ENCODE measurements around the gene INIP.

DNA sequence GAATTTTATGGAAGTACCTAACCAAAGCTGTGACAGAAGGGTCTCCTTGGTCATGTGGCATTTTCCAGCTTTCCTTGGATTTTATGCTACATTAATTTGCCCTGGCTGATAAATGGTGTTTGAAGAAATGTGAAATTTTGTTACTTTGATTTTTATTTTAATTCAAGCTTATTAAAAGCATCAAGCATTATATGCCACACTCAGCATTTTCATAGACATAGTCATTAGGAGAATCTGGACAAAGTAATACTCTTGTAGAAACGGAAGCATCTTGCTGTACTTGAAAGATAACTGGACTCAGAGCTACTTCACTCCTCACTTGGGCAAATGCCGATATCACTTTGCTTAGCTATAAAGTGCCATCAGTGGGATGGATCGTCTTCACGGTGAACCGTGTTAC, 54.2 kb downstream of the INIP start:
- TF ChIP-seq EZH2 (IDR thresholded peaks at IDR 0.05; ENCODE audit: low read depth), result no peak
- TF ChIP-seq, protein P1, sequence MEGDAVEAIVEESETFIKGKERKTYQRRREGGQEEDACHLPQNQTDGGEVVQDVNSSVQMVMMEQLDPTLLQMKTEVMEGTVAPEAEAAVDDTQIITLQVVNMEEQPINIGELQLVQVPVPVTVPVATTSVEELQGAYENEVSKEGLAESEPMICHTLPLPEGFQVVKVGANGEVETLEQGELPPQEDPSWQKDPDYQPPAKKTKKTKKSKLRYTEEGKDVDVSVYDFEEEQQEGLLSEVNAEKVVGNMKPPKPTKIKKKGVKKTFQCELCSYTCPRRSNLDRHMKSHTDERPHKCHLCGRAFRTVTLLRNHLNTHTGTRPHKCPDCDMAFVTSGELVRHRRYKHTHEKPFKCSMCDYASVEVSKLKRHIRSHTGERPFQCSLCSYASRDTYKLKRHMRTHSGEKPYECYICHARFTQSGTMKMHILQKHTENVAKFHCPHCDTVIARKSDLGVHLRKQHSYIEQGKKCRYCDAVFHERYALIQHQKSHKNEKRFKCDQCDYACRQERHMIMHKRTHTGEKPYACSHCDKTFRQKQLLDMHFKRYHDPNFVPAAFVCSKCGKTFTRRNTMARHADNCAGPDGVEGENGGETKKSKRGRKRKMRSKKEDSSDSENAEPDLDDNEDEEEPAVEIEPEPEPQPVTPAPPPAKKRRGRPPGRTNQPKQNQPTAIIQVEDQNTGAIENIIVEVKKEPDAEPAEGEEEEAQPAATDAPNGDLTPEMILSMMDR (conservative IDR thresholded peaks at IDR 0.05), result no peak
